GM12864 (cell line): ENCODE results near the gene NT5DC2.

ENCODE experiments used
- DNase-seq: peaks from one replicate; pipeline ENCODE4 v3.0.0-alpha.2; 2011; ENCODE audit warnings: low read depth
- H3K4me3 ChIP-seq: 2 replicates; pipeline ENCODE4 v1.5.1; 2011; ENCODE audit warnings: mild to moderate bottlenecking, low read depth, low read length, control low read depth
- TF ChIP-seq, protein P1 (sequence below): IDR thresholded peaks from 2 replicates; pipeline ENCODE4 v1.5.1; 2011; ENCODE audit warnings: low read depth, mild to moderate bottlenecking, moderate library complexity, low read length, control low read depth, inconsistent platforms; ENCODE audit errors: missing control alignments

The NT5DC2 gene

DNA sequence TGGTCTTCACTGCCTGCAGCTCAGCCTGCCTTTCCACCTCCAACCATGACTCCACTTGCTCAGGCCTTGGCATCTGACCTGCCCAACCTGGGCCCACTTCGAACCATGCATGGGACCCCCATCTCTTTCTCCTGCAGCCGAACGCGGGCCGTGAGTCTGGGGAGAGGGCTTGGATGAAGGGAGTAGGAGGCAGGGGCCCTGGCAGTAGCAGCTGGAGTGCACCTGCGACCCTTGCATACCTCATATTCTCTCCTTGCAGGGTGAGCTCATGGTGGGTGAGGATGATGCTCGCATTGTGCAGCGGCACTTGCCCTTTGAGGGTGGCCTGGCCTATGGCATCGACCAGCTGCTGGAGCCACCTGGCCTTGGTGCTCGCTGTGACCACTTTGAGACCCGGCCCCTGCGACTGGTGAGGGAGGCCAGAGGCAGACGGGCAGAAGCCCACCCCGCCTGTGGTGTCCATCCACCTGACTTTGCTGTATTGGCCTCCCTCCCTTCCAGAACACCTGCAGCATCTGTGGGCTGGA is 13.5 kb downstream of the NT5DC2 start:
- TF ChIP-seq, protein P1, sequence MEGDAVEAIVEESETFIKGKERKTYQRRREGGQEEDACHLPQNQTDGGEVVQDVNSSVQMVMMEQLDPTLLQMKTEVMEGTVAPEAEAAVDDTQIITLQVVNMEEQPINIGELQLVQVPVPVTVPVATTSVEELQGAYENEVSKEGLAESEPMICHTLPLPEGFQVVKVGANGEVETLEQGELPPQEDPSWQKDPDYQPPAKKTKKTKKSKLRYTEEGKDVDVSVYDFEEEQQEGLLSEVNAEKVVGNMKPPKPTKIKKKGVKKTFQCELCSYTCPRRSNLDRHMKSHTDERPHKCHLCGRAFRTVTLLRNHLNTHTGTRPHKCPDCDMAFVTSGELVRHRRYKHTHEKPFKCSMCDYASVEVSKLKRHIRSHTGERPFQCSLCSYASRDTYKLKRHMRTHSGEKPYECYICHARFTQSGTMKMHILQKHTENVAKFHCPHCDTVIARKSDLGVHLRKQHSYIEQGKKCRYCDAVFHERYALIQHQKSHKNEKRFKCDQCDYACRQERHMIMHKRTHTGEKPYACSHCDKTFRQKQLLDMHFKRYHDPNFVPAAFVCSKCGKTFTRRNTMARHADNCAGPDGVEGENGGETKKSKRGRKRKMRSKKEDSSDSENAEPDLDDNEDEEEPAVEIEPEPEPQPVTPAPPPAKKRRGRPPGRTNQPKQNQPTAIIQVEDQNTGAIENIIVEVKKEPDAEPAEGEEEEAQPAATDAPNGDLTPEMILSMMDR: no peak
- DNase-seq: no peak
- no peak overlapping the region for H3K4me3 ChIP-seq

DNA sequence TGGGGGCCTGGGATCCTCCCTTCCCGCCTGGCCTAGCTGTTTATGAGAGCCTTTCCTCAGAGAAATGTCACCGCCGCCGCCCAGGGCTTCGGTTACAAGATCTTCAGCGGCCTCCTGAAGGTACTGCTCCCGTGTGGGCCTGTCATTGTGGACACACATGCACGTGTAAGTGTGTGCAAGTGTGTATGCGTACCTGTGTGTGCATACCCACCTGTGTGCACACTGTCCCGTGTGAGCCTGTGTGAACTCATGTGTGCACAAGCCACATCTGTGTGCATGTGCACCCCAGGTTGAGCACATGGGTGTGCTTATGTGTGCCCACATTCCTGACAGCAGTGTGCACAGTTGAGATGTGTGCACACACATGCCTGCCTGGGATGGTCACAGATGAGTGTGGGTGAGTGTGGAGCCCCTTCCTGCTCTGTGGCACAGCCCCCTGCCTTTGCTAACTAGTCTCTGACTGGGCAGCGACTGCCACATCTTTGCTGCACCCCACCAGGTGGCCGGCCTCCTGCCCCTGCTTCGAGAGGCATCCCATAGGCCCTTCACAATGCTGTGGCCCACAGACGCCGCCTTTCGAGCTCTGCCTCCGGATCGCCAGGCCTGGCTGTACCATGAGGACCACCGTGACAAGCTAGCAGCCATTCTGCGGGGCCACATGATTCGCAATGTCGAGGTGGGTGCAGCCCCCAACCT is 14.1 kb downstream of the NT5DC2 start:
- no peak for DNase-seq
- TF ChIP-seq, protein P1: no peak
- no peak overlapping the region for H3K4me3 ChIP-seq

- TF ChIP-seq, protein P1: no peak
- no peak overlapping the region for H3K4me3 ChIP-seq
- DNase-seq: no peak
Observed at GRCh38 chr3:52518723-52519444, 14.8 kb downstream of the NT5DC2 start.

- no peak for DNase-seq
- H3K4me3 ChIP-seq: no peak overlapping the region
- TF ChIP-seq, protein P1: no peak
Observed at GRCh38 chr3:52517796-52518722, 15.6 kb downstream of the NT5DC2 start.

DNA sequence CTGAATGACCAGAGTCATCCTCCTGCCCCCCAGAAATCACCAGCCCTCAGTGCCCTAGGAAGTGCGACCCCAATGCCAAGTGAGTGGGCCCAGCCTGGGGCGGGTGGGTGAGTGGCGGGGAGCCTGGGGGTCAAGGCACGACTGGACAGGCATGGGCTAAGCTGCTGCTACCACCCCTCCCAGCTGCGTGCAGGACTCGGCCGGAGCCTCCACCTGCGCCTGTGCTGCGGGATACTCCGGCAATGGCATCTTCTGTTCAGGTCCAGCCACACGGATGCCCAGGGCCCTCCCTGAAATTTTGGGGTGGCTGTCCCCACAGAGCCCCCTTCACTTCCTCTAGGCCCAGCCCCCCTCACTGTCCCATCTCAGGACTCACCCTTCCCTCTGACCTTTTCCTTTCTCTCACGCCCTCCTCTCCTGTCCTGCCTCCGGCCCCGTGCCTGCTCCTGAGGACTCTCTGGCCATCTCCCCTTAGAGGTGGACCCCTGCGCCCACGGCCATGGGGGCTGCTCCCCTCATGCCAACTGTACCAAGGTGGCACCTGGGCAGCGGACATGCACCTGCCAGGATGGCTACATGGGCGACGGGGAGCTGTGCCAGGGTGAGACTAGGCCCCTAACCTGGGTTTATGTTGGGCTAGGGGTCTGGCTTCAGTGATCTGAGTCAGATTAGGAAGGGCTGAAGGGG is 17.0 kb downstream of the NT5DC2 start:
- no peak overlapping the region for H3K4me3 ChIP-seq
- DNase-seq: no peak
- TF ChIP-seq, protein P1: no peak

DNA sequence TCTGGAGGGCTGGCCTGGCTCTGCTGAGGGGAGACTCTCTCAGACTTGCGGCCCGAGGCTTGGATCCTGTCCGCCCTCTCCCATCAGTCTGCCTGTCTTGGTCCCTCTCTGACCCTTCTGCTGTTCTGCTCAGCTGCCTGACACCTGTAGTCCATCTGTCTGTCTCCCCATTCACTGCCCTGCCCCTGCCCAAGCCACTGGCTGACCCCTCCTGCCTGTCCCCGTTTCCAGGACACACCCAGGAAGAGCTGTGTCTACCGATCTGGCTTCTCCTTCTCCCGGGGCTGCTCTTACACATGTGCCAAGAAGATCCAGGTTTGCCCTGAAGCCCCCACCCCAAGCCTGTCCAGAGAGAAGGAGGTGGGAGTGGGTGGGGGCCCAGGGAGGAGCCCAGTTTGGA is 18.5 kb downstream of the NT5DC2 start:
- no peak for DNase-seq
- H3K4me3 ChIP-seq: no peak overlapping the region
- TF ChIP-seq, protein P1: no peak
